ENCODE results near the gene VARS2.

The VARS2 gene

DNA sequence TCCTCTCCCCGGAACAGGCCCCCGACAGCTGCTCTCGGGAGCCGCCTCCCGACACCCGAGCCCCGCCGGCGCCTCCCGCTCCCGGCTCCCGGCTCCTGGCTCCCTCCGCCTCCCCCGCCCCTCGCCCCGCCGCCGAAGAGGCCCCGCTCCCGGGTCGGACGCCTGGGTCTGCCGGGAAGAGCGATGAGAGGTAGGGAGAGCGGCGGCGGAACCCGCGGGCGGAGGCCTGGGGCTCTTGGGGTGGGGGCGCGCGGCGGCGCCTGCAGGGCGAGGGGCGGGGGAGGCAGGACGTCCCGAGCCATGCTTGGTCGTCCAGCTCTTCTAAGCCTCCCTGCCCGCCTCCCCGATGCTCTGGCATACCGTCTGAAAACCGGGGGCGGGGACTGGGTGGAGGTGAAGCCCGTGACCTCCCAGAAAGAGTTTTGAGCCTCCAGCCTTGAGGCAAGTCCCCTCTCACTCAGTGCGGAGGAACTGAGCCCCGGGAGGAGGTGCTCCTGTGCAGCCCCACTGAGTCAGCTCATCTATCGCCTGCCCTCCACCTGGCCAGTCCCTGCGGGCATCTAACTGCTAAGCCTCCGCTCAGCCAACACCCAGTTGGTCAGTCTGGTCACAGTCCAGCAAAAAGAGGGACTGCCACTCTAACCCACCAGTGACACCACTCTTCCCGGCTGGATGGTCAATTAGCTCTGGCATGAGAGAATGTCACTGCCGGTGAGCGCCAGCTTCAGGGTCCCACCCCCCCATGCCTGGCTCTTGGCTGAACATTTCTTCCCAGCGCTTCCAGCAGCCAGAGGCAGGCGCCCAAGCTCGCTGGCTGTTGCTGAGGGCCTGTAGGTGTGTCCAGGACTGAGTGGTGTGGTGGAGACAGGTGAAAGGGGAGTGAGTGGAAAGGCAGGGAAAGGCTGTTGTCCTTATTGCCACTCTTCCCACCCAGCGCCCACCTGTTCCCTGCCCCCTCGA, 29.2 kb upstream of the VARS2 start:
- peak; percentile 40 for DNase-seq

DNA sequence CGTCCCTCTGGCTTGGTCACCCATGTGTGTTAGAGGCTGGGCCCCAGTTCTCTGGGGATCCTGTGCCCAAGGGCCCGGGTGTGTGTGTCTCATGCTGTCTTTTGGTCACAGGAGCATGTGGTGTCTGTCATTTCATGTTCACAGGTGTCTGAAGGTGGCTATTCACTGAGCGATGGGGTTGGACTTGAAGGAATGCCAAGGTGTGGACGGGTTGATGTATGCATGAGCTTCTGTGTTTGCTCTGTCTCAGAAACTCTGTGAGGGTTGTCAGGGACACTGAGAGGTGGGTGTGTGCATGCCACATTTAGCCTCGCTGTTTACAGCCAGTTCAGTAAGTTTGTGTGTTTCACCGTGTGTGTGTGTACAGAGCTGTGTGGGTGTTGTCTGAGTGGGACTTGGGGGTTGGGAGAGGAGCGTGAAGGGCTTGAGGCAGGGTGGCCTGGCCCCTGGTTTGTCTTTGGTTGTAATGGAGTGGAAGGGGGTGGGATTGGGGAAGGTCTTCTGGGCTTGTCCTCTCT, 28.5 kb upstream of the VARS2 start:
- no peak for DNase-seq

DNA sequence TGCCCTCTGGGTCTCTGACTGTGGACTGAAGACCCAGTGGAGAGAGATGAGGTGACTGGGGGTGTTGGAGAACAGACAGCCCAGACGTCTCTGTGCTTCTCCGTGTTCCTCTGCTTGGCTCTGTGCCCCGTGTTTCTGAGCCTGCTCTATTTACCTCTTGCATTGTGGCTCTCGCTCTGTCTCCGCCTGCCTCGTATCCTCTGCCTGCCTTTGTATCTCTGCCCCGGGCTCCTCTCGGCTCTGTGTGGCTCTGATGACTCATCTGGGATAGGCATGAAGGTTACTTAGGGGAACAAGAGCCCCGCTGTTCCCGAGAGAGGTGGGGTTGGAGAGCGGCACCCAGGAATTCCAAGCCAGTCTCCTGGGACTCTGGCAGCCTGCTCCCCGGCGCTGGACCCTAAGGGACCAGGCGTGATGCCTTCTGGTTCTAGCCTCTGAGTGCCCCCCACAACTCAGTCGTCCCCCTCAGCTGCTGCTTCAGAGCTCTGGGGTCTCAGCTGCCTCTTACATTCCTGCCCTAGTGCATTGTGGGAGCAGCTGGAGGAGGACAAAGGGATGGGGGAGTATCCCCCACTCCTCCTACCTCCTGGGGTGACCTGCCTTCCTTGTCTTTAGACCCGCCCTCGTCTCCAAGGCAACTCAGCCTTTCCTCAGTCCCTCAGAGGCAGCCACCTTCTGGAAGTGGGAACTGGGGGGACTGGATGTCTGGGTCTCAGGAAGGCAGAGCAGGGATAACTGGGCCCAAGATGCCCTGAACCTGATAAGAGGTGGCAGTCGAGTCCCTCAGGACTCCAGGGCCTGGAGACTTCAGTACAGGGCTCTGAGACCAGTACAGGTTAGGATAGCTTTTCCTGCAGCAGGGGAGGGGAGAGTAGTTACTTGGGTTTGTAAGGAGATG, 27.8 kb upstream of the VARS2 start:
- peak; percentile 19 for DNase-seq

DNA sequence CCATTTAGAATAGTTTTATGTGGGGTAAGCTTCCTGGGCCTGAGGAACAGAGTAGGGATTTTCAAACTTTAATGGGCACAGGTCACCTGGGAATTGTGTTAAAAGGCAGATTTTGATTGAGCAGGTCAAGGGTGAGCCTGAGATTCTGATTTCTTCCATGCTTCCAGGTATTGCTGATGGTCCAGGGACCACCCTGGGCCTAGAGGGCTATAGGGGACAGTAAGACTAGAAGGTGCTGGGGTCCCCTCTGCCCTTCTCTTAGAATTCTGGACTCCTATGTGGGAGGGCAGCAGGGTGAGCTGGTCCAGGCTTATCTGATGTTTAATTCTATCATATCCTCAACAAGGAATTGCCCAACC, 27.2 kb upstream of the VARS2 start:
- no peak for DNase-seq

DNA sequence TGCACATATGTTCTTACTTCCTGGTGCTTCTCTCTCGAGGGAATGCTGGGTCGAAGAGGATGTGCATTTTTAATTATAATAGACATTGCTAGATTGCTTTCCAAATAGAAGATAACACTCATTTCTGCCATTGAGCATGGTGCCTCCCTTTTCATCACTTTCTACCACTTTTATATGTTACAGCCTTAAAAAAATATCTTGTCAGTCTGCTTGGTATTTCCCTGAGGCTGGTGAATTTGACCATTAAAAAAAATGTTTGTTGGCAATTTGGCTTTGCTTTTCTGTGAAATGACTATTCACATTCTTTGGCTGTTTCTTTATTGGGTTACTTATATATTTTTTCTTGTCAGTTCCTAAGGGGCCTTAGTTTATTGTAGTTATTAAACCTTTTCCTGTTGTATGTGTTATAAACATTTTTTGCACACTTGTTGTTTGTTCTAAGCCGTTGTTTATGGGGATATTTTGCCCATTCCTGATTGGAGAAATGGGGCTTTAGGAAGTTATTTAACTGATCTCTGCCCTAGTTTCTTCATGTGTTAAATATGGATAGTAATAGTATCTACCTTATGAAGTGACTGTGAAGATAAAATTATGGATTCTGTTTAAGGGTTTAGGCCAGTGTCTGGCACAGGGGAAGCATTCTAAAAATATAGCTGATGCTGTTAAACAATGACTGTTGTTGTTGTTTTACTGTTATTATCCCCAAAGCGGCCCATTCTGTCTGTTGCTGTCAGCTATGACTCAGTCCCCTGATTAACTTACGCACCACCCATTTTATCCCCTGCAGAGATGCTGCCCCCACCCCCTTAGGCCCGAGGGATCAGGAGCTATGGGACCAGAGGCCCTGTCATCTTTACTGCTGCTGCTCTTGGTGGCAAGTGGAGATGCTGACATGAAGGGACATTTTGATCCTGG, 25.9 kb upstream of the VARS2 start:
- no peak for DNase-seq

DNA sequence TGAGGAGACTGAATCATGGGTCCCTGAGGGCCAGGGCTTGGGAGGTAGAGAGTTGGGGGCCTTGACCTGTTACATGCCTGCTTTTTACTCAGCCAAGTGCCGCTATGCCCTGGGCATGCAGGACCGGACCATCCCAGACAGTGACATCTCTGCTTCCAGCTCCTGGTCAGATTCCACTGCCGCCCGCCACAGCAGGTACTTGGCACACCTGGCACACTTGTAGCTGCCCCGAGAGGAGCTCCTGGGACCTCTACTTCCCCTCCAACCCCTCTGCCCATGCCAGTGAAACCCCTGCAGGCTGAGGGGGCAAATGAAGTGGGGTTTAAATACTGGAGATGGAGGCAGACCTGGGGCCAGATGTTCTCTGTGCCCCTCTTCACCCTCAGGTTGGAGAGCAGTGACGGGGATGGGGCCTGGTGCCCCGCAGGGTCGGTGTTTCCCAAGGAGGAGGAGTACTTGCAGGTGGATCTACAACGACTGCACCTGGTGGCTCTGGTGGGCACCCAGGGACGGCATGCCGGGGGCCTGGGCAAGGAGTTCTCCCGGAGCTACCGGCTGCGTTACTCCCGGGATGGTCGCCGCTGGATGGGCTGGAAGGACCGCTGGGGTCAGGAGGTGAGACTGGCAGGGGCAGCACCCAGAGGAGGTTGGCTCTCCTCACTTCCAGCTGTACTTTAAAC, 25.1 kb upstream of the VARS2 start:
- DNase-seq, result no peak

DNA sequence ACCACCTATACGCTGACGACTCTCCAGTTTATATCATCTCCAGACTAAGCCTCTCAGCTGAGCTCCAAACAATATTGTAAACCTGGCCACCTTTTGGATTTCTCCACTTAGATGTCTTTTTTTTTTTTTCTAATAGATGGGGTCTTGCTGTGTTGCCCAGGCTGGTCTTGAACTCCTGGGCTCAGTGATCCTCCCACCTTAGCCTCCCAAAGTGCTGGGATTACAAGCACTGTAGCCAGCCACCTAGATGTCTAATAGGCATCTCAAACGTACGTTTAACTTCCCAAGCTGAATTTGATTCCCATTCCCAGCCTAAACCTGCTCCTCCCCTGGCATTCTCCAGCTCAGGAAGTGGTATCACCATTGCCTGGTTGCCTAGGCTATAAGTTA, 24.5 kb upstream of the VARS2 start:
- DNase-seq, result no peak

DNA sequence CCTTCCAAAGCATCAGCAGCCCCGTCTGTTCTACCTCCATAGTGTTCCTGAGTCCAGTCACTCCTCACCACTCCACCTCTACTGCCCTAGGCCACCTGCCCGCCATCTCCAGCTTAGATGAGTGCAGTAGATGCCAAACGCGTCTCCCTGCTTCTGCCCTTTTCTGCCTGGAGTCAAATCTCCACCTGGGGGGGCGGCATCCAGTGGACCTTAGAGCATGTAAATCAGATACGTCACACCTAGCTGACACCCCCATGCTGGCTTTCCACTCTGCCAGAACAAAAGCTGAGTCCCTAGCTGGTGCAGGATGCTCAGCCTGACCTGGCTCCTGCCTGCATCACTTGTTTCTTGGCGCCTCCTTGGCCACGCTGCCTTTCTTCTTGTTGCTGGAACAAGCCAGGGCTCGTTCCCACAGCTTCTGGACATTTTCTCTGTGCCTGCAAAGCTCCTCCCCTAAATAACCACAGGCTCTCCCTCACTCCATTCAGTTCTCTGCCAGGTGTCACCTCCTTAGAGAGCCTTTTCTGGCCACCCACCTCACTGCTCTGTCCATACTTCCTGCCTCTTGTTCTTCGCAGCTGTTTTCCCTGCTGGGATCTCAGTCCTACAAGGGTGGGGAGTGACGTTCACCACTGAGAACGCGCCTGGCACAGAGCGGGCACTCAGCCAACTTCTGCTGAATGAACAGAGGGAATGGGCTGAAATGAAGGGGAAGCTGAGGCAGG, 24.0 kb upstream of the VARS2 start:
- no peak for DNase-seq

DNA sequence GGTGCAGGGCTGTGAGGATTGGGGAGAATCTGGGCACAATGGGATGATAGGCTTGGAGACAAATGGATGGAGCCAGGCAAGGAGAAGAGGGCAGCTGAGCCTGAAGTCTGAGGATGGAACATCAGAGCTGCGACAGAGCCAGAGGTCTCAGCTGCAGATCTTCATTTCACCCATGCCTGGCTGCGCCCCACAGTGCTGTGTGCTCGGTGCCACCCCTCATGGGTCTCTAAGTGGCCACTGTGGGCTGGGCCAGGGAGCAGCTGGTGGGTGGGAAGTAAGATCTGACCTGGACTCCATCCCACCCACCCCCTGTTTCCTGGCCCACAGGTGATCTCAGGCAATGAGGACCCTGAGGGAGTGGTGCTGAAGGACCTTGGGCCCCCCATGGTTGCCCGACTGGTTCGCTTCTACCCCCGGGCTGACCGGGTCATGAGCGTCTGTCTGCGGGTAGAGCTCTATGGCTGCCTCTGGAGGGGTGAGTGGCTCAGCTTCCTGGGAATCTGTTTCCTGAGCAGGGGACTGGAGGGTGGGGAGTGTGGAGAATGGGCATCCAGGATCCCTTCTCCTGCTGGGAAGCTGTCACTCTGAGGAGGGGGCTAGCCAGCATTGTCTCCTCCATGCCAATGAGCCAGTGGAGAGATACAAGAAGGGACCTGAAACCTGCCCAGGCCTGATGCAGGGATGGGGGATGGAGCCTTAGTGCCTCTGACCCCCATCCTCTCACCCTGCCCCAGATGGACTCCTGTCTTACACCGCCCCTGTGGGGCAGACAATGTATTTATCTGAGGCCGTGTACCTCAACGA, 23.2 kb upstream of the VARS2 start:
- no peak for DNase-seq

DNA sequence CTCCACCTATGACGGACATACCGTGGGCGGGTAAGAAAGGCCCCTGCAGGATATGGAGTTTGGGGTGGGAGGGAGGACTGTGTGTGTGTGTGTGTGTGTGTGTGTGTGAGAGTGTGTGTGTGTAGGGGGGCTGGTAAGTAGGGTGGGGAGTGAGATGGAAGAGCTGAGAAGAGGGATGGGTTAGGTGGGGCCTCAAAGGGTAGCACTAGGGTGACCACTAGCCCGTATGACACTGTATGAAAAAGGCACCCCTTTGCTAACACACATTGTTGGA, 22.7 kb upstream of the VARS2 start:
- DNase-seq, result no peak

DNA sequence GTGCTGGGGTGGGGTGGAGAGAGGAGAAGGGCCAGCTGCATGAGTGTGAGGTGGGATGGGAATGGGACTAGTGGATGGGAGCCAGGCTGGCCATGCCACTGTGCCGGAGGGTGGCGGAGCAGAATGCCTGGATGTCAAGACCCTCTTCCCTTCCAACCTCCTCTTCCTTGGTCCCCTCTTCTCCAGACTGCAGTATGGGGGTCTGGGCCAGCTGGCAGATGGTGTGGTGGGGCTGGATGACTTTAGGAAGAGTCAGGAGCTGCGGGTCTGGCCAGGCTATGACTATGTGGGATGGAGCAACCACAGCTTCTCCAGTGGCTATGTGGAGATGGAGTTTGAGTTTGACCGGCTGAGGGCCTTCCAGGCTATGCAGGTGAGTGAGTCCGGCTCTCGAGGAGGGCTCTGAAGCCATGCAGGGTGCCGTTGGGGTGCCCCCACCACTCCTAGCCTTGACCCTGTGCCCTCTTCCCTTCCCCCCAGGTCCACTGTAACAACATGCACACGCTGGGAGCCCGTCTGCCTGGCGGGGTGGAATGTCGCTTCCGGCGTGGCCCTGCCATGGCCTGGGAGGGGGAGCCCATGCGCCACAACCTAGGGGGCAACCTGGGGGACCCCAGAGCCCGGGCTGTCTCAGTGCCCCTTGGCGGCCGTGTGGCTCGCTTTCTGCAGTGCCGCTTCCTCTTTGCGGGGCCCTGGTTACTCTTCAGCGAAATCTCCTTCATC, 22.1 kb upstream of the VARS2 start:
- no peak for DNase-seq

DNA sequence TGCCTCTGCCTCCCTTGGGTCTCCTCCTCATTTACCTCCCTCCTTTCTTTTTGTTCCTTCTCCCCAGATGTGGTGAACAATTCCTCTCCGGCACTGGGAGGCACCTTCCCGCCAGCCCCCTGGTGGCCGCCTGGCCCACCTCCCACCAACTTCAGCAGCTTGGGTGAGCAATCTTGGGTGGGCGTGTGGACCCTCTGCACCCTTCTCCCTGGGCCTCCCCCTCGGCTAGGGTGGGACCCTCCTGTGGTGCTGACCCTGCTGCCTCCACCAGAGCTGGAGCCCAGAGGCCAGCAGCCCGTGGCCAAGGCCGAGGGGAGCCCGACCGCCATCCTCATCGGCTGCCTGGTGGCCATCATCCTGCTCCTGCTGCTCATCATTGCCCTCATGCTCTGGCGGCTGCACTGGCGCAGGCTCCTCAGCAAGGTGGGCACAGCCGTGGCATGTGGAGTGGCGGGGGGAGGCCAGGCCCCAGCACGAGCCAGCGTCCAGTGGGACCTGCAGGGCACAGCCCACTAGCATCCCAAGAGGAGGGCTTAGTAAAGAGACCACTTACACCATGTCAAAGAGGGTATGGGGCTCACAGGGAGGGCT, 20.9 kb upstream of the VARS2 start:
- DNase-seq, result no peak

DNA sequence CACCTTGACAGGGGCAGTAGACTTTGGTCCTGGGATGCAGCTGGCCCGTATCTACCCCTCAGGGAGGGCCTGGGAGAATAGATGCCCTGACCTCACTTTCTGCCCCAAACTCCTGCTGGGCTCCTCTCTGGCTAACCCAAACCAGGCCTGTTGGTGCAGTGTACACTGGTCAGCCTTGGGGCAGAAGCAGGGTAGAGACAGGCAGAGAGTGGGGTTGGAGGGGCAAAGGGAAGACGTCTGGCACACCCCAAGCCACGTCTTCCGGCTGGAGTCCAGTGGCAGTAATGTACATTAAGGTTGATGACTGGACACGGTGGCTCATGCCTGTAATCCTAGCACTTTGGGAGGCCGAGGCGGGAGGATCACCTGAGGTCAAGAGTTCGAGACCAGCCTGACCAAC, 20.4 kb upstream of the VARS2 start:
- no peak for DNase-seq

DNA sequence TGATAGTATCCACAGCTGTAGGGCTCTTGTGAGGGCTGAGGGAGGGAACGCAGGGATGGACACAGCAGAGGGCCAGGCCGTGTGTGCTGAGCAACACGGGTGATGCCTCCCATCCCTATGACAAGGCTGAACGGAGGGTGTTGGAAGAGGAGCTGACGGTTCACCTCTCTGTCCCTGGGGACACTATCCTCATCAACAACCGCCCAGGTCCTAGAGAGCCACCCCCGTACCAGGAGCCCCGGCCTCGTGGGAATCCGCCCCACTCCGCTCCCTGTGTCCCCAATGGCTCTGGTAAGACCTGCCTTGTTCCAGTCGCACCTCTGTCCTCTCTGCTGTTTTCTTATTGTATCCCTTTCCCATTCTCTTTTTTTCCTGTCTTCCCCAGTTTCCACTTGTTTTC, 19.7 kb upstream of the VARS2 start:
- DNase-seq, result no peak

DNA sequence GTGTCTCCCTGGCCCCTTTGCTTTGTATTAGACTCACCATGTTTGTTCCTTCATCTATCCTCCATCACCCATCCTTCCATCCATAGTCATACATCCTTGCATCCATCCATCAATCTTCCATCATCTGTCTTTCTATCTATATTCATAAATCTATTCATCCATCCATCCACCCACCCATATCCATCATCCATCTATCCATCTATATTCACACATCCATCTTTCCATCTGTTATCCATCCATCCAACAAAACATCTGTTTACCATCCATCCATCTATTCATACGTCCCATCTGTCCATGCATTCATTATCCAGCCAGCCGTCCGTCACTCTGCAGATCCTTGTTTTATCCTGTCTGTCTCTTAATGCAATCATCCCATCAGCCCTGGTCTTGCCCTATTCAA, 19.1 kb upstream of the VARS2 start:
- no peak for DNase-seq

DNA sequence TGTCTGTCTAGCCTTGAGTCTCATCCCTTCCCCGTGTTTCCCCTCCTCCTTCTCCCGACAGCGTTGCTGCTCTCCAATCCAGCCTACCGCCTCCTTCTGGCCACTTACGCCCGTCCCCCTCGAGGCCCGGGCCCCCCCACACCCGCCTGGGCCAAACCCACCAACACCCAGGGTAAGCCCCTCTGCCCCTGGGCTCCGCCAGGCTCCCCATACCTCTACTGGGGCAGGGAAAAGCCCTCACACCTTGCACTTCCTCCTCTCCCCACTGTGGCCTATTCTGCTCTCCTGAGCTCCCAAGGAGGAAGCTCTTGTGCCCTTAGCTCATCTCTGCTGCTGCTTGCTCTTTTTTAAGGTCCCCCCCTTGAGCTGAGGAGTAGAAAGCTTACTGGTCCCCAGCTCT, 18.7 kb upstream of the VARS2 start:
- no peak for DNase-seq

DNA sequence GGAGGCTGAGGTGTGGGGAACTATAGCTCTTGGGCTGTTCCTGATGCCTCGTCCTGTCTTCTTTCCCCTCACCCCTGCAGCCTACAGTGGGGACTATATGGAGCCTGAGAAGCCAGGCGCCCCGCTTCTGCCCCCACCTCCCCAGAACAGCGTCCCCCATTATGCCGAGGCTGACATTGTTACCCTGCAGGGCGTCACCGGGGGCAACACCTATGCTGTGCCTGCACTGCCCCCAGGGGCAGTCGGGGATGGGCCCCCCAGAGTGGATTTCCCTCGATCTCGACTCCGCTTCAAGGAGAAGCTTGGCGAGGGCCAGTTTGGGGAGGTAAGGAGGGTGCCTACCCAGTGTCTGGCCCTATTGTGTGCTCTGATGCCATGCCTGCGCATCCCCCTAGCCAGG, 17.5 kb upstream of the VARS2 start:
- no peak for DNase-seq

DNA sequence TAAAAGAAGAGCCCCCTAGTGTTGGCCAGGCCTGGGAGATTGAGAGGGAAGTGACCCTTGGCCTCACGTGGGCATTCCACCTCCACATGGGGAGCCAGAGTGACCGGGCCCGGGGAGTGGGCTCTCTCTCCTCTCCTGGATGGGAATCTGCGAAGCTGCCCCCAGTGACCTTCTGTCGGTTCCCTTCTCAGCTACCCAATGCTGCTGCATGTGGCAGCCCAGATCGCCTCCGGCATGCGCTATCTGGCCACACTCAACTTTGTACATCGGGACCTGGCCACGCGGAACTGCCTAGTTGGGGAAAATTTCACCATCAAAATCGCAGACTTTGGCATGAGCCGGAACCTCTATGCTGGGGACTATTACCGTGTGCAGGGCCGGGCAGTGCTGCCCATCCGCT, 16.2 kb upstream of the VARS2 start:
- DNase-seq, result no peak

DNA sequence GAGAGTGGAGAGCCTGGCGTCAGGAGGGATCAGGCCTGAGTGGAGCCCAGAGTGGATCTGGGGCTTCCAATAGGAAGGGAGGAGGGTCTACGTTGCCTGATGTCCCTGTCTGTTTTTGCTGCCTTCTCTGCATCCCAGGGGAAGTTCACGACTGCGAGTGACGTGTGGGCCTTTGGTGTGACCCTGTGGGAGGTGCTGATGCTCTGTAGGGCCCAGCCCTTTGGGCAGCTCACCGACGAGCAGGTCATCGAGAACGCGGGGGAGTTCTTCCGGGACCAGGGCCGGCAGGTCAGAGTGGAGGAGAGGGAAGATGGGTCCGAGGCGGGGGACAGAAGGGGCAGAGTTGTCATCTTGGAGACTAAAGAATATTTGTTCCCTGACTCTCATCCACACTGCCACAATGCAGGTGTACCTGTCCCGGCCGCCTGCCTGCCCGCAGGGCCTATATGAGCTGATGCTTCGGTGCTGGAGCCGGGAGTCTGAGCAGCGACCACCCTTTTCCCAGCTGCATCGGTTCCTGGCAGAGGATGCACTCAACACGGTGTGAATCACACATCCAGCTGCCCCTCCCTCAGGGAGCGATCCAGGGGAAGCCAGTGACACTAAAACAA, 15.2 kb upstream of the VARS2 start:
- DNase-seq, result no peak
